ENCODE data around the gene IMPDH1. TPM values are rescaled to one million over a fixed set of nuclear protein-coding genes. Genes with fewer than 3 reads are reported as not detected.
A peak's percentile ranks its signal among the peaks of the same experiment; 100 is the strongest.

The IMPDH1 gene
- total and polyA plus RNA-seq, 2 donors (not counting 1 experiment from before 2014, with no cell fraction given) = 54.9 to 90.6 TPM

DNA sequence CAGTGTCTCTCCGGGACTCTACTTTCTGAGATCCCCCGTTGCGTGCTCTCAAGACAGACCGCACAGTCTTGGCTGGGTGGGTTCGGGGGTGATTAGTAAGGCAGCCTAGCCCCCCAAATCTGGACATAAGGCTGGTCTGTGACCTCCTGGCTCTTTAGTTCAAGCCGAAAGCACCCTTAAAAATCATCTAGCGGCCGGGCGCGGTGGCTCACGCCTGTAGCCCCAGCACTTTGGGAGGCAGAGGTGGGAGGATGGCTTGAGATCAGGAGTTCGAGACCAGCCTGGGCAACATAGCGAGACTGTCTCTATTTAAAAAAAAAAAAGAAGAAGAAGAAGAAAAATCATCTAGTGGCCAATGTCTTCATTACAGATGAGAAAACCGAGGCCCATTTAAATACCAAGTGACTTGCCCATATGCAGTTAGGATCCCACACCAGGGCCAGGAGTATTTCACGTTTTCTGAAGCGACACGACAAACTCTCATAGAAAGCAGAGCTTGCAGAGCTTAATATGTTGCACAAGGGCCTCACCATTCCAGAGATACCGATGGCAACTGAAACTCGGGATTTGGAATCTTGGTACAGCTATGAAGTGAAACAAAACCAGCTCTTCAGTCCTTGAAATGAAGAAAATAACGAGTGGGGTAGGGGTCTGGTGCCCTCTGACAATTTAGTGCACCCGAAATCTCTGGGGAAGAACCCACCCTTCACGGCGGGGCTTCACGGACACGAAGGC is 45.2 kb upstream of the IMPDH1 start:
- Histone ChIP-seq H3K79me2 (ENCODE audit: control insufficient read depth, insufficient read depth, low read length) (peaks cover 18% of the 10 kb centered on the region), H3K4me1 (ENCODE audit: control insufficient read depth in 2 of 2, insufficient read depth in 2 of 2, low read length in 2 of 2) (peaks cover 22 to 24% of the 10 kb centered on the region in 2 donors), H3K27ac (ENCODE audit: low read length in 2 of 2) (peak overlapping the region; percentile 88 to 93), H3K27me3 (replicated peaks in 1 of 4; ENCODE audit: control extremely low read depth in 1 of 4, control insufficient read depth in 3 of 4, insufficient read depth in 4 of 4, low read length in 3 of 4) (no peaks in the 10 kb centered on the region), H3K9me3 (ENCODE audit: control extremely low read depth in 1 of 3, control insufficient read depth in 2 of 3, insufficient read depth in 1 of 3, low read length in 2 of 3) (no peaks in the 10 kb centered on the region), H3K4me3 (ENCODE audit: control extremely low read depth in 1 of 5, extremely low read depth in 1 of 5, insufficient read depth in 1 of 5, low read depth in 2 of 5, low read length in 4 of 5) (peak overlapping the region; percentile 62 to 87 (median 82)), H4K20me1 (ENCODE audit: control insufficient read depth, insufficient read depth, low read length, poor library complexity, severe bottlenecking) (peaks cover 11% of the 10 kb centered on the region), H3K9ac (ENCODE audit: low read length) (peak overlapping the region; percentile 78), H3K36me3 (replicated peaks in 1 of 2; ENCODE audit: control extremely low read depth in 1 of 2, control insufficient read depth in 1 of 2, extremely low read depth in 1 of 2, insufficient read depth in 2 of 2, low read length in 1 of 2) (no peaks in the 10 kb centered on the region), H2AFZ (ENCODE audit: insufficient read depth, low read depth, low read length, poor library complexity, severe bottlenecking) (peak overlapping the region; percentile 93), H3K4me2 (replicated peaks; ENCODE audit: low read depth, low read length, poor library complexity, severe bottlenecking) (peak overlapping the region; percentile 94)
- Mint-ChIP-seq H3K27ac (peak overlapping the region; percentile 99), H3K4me1 (peaks cover 26% of the 10 kb centered on the region), H3K9me3 (ENCODE audit: insufficient read depth) (no peaks in the 10 kb centered on the region), H3K4me3 (peak overlapping the region; percentile 96), H3K27me3 (no peaks in the 10 kb centered on the region)
- no peak for TF ChIP-seq EZH2 (IDR thresholded peaks at IDR 0.05; ENCODE audit: borderline replicate concordance, insufficient read depth, low read depth, low read length, poor library complexity, severe bottlenecking)
- TF ChIP-seq, protein P1, sequence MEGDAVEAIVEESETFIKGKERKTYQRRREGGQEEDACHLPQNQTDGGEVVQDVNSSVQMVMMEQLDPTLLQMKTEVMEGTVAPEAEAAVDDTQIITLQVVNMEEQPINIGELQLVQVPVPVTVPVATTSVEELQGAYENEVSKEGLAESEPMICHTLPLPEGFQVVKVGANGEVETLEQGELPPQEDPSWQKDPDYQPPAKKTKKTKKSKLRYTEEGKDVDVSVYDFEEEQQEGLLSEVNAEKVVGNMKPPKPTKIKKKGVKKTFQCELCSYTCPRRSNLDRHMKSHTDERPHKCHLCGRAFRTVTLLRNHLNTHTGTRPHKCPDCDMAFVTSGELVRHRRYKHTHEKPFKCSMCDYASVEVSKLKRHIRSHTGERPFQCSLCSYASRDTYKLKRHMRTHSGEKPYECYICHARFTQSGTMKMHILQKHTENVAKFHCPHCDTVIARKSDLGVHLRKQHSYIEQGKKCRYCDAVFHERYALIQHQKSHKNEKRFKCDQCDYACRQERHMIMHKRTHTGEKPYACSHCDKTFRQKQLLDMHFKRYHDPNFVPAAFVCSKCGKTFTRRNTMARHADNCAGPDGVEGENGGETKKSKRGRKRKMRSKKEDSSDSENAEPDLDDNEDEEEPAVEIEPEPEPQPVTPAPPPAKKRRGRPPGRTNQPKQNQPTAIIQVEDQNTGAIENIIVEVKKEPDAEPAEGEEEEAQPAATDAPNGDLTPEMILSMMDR (IDR thresholded peaks at IDR 0.05) = peak; percentile 29
- intact Hi-C loops (cut with micrococcal nuclease) = loop anchor here (1.0 to 10.0 kb wide), 6 partner anchors 18 to 280 kb away; partner anchors contain the start of genes CALU and RBM28
- DNase-seq (no peak), ATAC-seq (ENCODE audit: low read depth) (no peak)
- 57% methylated on average over 11 of the region's 25 CpGs for WGBS (ENCODE audit: insufficient coverage)
- ChIA-PET POLR2A (interaction anchor here (0.5 to 1.2 kb wide), 5 partner anchors 17 to 122 kb away, joined by 3 to 8 read pairs (median 4); no protein-coding TSS in a partner anchor), CTCF (interaction anchor here (1.0 to 7.8 kb wide), 9 partner anchors 10 to 111 kb away, joined by 3 to 141 read pairs (median 6); partner anchors contain the start of gene RBM28)

Data from B cell (primary cell).